Activated naive CD4-positive, alpha-beta T cell treated with anti-CD3 and anti-CD28 coated beads, Interleukin-2, amount 10 ng/mL, durations not matched to agents 5 hours and 36 hours (primary cell): Measurements from ENCODE around the gene MAGED1. TPM values are rescaled to one million over a fixed set of nuclear protein-coding genes. Genes with fewer than 3 reads are reported as not detected.

ENCODE experiments used
- total RNA-seq, 2 experiments: library from RNA; stranded (reverse); gene quantifications; one replicate each; pipeline ENCODE4 v1.2.3, GENCODE V29; 2021

Gene MAGED1, protein sequence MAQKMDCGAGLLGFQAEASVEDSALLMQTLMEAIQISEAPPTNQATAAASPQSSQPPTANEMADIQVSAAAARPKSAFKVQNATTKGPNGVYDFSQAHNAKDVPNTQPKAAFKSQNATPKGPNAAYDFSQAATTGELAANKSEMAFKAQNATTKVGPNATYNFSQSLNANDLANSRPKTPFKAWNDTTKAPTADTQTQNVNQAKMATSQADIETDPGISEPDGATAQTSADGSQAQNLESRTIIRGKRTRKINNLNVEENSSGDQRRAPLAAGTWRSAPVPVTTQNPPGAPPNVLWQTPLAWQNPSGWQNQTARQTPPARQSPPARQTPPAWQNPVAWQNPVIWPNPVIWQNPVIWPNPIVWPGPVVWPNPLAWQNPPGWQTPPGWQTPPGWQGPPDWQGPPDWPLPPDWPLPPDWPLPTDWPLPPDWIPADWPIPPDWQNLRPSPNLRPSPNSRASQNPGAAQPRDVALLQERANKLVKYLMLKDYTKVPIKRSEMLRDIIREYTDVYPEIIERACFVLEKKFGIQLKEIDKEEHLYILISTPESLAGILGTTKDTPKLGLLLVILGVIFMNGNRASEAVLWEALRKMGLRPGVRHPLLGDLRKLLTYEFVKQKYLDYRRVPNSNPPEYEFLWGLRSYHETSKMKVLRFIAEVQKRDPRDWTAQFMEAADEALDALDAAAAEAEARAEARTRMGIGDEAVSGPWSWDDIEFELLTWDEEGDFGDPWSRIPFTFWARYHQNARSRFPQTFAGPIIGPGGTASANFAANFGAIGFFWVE
- total RNA-seq, result 10 to 100 TPM; 35.4 TPM

GRCh38 chrX:51892921-51893745, at the start of gene MAGED1:
TSS of gene MAGED1 (plus strand) at chrX:51893623. CDS start at chrX:51894305, 682 bp downstream.

Other genes with a start within 250 kb of the MAGED1 start
- not detected for gene CENPVL2, start 210.8 kb upstream of the MAGED1 start, total RNA-seq
- gene CENPVL1, start 183.1 kb upstream of the MAGED1 start, total RNA-seq, result not detected
- 10 to 100 TPM; 13.6 to 14.0 TPM for gene GSPT2, start 150.2 kb upstream of the MAGED1 start, total RNA-seq
- gene MAGED4B, start 175.6 kb downstream of the MAGED1 start, total RNA-seq, result under 1 TPM in 1 of 2 experiments, not detected in 1; 0.34 TPM